IPS-20b (cell line): ENCODE data around the gene RFX5.
"Not testable (repeated sequence)": the region's sequence is repeated elsewhere in the genome, so short reads cannot be mapped to it uniquely, and the experiment has no call there.

Experiments used
- H3K27ac ChIP-seq: one replicate; pipeline ENCODE4 v1.5.1; 2013; ENCODE audit warnings: low read length
- H3K27me3 ChIP-seq: 2 replicates; pipeline ENCODE4 v1.6.1; 2013; ENCODE audit warnings: mild to moderate bottlenecking, low read length, inconsistent platforms; ENCODE audit not compliant: insufficient read depth
- H3K36me3 ChIP-seq: 2 replicates; pipeline ENCODE4 v1.6.1; 2013; ENCODE audit warnings: low read depth, mild to moderate bottlenecking, inconsistent platforms, low read length, moderate library complexity; ENCODE audit not compliant: insufficient read depth
- H3K4me1 ChIP-seq: 2 replicates; pipeline ENCODE4 v1.6.1; 2013; ENCODE audit warnings: mild to moderate bottlenecking, control low read depth, inconsistent platforms, low read length, moderate library complexity; ENCODE audit not compliant: insufficient read depth
- H3K4me3 ChIP-seq: 2 replicates; pipeline ENCODE4 v1.5.1; 2013; ENCODE audit warnings: mild to moderate bottlenecking, low read length, inconsistent platforms
- H3K9ac ChIP-seq: 2 replicates; pipeline ENCODE4 v1.6.1; 2013; ENCODE audit warnings: low read depth, mild to moderate bottlenecking, inconsistent platforms, low read length, moderate library complexity
- H3K9me3 ChIP-seq: 2 replicates; pipeline ENCODE4 v1.6.1; 2013; ENCODE audit warnings: mild to moderate bottlenecking, low read depth, low read length, inconsistent platforms; ENCODE audit not compliant: insufficient read depth

Gene RFX5

GRCh38 chr1:151346769-151347522, at the start of gene RFX5:
Gene RFX5, minus strand, starts transcription at chr1:151347252. Its CDS starts 932 bp downstream, at chr1:151346320.
- Histone ChIP-seq H3K9me3 (peaks cover 4% of the 10 kb centered on the region), H3K4me1 (peaks cover 12% of the 10 kb centered on the region), H3K27me3 (no peaks in the 10 kb centered on the region), H3K9ac (peak within 1 kb of the TSS; percentile 95), H3K36me3 (peaks cover 39% of the 10 kb centered on the region), H3K4me3 (peak within 1 kb of the TSS; percentile 85), H3K27ac (peak within 1 kb of the TSS; percentile 92)

DNA sequence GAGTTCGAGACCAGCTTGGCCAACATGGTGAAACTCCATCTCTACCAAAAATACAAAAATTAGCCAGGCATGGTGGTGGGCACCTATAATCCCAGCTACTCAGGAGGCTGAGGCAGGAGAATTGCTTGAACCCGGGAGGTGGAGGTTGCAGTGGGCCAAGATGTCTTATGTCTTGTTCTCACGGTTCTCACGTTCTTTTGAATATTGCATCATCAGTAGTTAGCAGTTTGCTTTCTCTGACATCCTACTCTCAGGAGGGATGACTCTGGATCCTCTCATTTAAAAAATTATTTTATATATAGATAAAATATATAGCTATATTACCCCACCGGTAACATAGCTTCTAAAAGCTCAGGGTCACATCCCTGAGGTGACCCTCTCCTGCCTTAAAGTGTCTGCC, 49.2 kb upstream of the RFX5 start:
- not testable (repeated sequence) for H3K27me3 ChIP-seq, H3K9ac ChIP-seq, H3K4me3 ChIP-seq, H3K9me3 ChIP-seq, H3K27ac ChIP-seq, H3K4me1 ChIP-seq
- H3K36me3 ChIP-seq, result peaks cover 10% of the 10 kb centered on the region

- Histone ChIP-seq H3K4me3 (no peak overlapping the region), H3K36me3 (no peaks in the 10 kb centered on the region), H3K9me3 (no peaks in the 10 kb centered on the region; the same call in 1 of the 2 replicates), H3K27me3 (no peaks in the 10 kb centered on the region), H3K9ac (no peak overlapping the region), H3K27ac (no peak overlapping the region), H3K4me1 (no peaks in the 10 kb centered on the region)
These were observed 46.5 kb upstream of the RFX5 start for GRCh38 chr1:151393583-151393982.

- Histone ChIP-seq H3K27ac (no peak overlapping the region), H3K9me3 (no peaks in the 10 kb centered on the region; the same call in none of the 2 replicates), H3K4me3 (no peak overlapping the region), H3K4me1 (no peaks in the 10 kb centered on the region), H3K36me3 (no peaks in the 10 kb centered on the region), H3K9ac (no peak overlapping the region), H3K27me3 (no peaks in the 10 kb centered on the region)
These were observed 44.1 kb upstream of the RFX5 start for GRCh38 chr1:151391079-151391563.

DNA sequence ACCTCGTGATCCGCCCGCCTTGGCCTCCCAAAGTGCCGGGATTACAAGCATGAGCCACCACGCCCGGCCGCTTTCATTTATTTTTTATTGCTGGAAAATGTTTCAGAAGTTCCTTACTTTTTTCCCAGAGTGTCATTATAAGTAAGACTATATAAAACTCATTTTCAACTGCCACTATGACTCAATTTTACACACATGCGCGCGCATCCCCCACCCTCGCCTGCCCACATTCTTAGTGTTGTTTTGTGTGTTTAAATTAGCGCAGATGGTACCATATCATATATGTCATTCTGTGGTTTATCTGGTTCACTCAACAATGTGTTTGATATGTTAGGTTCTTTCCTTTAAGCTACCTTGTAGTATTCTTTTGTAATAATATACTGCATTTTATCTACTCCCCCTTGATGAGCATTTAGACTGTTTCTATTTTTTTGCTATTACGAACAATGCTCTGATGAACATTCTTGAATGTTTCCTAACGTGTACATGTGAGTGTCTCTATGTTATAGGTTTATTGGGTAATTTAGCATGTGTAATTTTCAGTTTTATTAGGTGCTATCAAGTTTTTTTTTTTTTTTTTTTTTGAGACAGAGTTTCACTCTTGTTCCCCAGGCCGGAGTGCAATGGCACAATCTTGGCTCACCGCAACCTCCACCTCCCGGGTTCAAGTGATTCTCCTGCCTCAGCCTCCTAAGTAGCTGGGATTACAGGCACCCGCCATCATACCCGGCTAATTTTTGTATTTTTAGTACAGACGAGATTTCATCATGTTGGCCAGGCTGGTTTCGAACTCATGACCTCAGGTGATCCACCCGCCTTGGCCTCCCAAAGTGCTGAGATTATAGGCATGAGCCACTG, 43.4 kb upstream of the RFX5 start:
- not testable (repeated sequence) for H3K36me3 ChIP-seq, H3K4me3 ChIP-seq, H3K9me3 ChIP-seq, H3K9ac ChIP-seq, H3K27me3 ChIP-seq, H3K4me1 ChIP-seq, H3K27ac ChIP-seq

DNA sequence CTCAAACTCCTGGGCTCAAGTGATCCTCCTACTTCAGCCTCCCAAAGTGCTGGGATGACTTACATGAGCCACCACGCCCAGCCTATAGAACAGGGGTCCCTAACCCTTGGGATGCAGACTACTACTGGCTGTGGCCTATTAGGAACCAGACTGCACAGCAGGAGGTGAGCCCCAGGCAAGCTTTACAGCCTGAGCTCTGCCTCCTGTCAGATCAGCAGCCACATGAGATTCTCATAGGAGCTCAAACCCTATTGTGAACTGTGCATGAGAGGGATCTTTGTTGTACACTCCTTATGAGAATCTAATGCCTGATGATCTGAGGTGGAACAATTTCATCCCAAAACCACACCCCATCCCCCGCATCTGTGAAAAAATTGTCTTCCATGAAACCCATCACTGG, 39.0 kb upstream of the RFX5 start:
- Histone ChIP-seq H3K36me3 (no peaks in the 10 kb centered on the region), H3K9me3 (no peaks in the 10 kb centered on the region; the same call in 1 of the 2 replicates), H3K4me1 (no peaks in the 10 kb centered on the region)

DNA sequence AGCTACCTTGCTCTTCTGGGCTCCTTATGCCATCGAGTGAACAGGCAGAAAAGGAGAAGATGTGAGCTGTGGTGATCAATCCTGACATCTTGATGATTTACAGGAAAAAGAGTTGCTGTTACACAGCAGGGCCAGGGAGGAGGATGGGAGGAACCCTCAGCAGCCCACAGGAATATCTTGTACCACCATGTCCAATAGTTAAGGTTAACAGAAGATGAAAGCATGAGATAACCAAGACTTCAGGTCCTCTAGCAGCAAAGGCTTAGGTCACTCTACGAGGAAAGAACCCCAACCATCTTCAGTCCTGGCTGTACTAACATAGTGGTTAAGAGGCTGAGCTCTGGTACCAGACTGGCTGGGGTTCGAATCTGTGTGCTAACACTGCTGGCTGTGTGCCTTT, 37.5 kb upstream of the RFX5 start:
- no peaks in the 10 kb centered on the region; the same call in 1 of the 2 replicates for H3K9me3 ChIP-seq
- H3K4me3 ChIP-seq, result no peak overlapping the region
- no peaks in the 10 kb centered on the region; the same call in 1 of the 2 replicates for H3K27me3 ChIP-seq
- no peak overlapping the region for H3K27ac ChIP-seq
- H3K9ac ChIP-seq, result no peak overlapping the region
- no peaks in the 10 kb centered on the region for H3K4me1 ChIP-seq
- no peaks in the 10 kb centered on the region for H3K36me3 ChIP-seq

More for the DNA sequence above, 39.0 kb upstream of the RFX5 start:
- no peak overlapping the region for H3K4me3 ChIP-seq
- H3K9ac ChIP-seq, result no peak overlapping the region
- no peaks in the 10 kb centered on the region; the same call in 1 of the 2 replicates for H3K27me3 ChIP-seq
- H3K27ac ChIP-seq, result no peak overlapping the region

- no peak overlapping the region for H3K27ac ChIP-seq
- no peak overlapping the region for H3K4me3 ChIP-seq
- H3K36me3 ChIP-seq, result no peaks in the 10 kb centered on the region
- no peaks in the 10 kb centered on the region for H3K27me3 ChIP-seq
- no peaks in the 10 kb centered on the region for H3K9me3 ChIP-seq
- peaks cover under 1% of the 10 kb centered on the region; the same call in 1 of the 2 replicates for H3K4me1 ChIP-seq
- no peak overlapping the region for H3K9ac ChIP-seq
These were observed 30.3 kb upstream of the RFX5 start for GRCh38 chr1:151377150-151377884.

DNA sequence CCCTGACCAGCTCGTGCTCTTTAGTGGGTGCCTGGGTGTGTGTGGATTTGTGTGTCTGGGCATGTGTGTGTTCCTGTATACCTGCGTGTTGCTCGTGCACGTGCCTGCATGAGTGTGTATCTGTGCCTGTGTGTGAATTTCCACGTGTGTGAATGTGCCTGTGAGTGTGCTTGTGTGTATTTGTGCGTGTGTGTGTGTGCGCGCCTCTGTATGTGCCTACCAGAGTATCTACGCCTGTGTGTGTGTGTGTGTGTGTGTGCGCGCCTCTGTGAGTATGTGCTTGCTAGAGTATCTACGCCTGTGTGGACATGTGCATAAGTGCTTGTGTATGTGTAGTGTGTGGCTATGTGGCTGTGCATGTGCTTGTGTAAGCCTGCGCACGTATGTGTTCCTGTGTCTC, 26.1 kb upstream of the RFX5 start:
- Histone ChIP-seq H3K36me3 (no peaks in the 10 kb centered on the region), H3K27me3 (no peaks in the 10 kb centered on the region), H3K9me3 (no peaks in the 10 kb centered on the region), H3K9ac (no peak overlapping the region), H3K4me3 (no peak overlapping the region), H3K4me1 (peaks cover 7% of the 10 kb centered on the region), H3K27ac (no peak overlapping the region)

DNA sequence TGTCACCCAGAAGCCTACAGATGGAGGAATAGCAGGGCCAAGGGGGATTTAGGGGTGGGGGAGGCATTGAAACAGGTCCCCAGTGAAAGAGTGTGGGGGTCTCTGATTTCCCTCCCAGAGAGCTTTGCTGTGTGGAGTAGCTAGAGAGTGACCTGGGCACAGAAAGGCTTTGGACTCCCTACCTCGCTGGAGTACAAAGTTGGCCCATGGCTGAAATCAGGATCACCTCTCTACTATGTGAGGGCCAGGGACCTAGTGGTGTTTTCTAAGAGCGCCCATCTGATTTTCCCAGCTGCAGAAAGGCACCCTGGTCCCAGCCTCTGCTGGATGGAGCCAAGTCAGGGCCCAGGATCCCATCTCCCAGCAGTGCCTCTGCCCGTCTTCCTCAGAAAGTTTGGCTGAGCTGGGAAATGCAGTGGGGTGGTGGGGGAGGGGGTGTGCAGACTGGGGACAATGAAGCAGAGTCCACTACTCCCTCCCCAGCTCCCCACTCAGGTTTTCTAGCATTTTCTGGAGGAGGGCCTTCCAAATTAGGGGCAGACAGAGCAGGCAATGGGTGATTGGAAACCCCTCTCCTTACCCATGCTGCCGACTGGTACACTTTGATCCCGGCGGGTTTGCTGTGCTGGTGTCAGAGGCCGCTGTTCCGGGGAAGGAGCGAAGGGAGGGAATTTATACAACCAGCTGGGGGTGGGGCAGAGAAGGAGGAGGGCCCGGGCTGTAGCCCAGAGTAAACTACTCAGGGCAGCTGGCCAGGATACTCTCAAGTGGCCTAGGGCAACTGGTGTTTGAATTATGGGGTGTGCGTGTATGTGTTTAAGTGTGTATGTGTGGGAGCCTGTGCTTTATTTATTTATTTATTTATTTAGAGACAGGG, 25.2 kb upstream of the RFX5 start, which contains the start of gene SELENBP1:
Gene SELENBP1, minus strand, starts transcription at position 648 of the 877 bp plus-strand sequence. Its CDS starts 64 bp downstream, at position 584.
- Histone ChIP-seq H3K36me3 (no peaks in the 10 kb centered on the region), H3K27me3 (no peaks in the 10 kb centered on the region), H3K27ac (no peak within 1 kb of the TSS), H3K4me3 (peak within 1 kb of the TSS; percentile 63), H3K4me1 (peaks cover 7% of the 10 kb centered on the region), H3K9me3 (no peaks in the 10 kb centered on the region), H3K9ac (peak within 1 kb of the TSS; percentile 65; the same call in 1 of the 2 replicates)
